Osteoblast (primary cell): ENCODE measurements around the gene ABHD3. TPM values are rescaled to one million over a fixed set of nuclear protein-coding genes. Genes with fewer than 3 reads are reported as not detected.

Source experiments
- DNase-seq: peaks from one replicate; pipeline ENCODE4 v3.0.0; 2011; ENCODE audit warnings: low spot score, mixed read lengths; ENCODE audit not compliant: insufficient read length; ENCODE audit errors: missing footprints
- H2AFZ ChIP-seq: 2 replicates; pipeline ENCODE4 v1.6.0; 2011; ENCODE audit warnings: mild to moderate bottlenecking, low read length
- H3K27ac ChIP-seq: 2 replicates; pipeline ENCODE4 v1.5.1; 2011; ENCODE audit warnings: mild to moderate bottlenecking, low read depth, low read length, moderate library complexity
- H3K27me3 ChIP-seq: 2 replicates; pipeline ENCODE4 v1.6.0; 2012; ENCODE audit warnings: mild to moderate bottlenecking, control low read depth, inconsistent platforms, low read length, moderate library complexity; ENCODE audit not compliant: insufficient read depth
- H3K36me3 ChIP-seq: 2 replicates; pipeline ENCODE4 v1.5.1; 2011; ENCODE audit warnings: mild to moderate bottlenecking, low read length, control low read depth, moderate library complexity; ENCODE audit not compliant: insufficient read depth
- H3K4me1 ChIP-seq: 2 replicates; pipeline ENCODE4 v1.5.1; 2011; ENCODE audit warnings: mild to moderate bottlenecking, low read length, control low read depth, moderate library complexity; ENCODE audit not compliant: insufficient read depth
- H3K4me2 ChIP-seq: 2 replicates; pipeline ENCODE4 v1.6.0; 2011; ENCODE audit warnings: mild to moderate bottlenecking, low read length; ENCODE audit not compliant: insufficient read depth
- H3K4me3 ChIP-seq: fragments of 200-600 bp; sonication (generic); 3 replicates; pipeline ENCODE4 v1.5.1; 2012; ENCODE audit warnings: mild to moderate bottlenecking, low read length, inconsistent platforms; ENCODE audit not compliant: insufficient read depth
- H3K79me2 ChIP-seq: 2 replicates; pipeline ENCODE4 v1.6.0; 2012; ENCODE audit warnings: mild to moderate bottlenecking, low read length, control low read depth, inconsistent platforms; ENCODE audit not compliant: insufficient read depth
- H3K9me3 ChIP-seq: 2 replicates; pipeline ENCODE4 v1.5.1; 2011; ENCODE audit warnings: low read depth, low read length, control low read depth
- H4K20me1 ChIP-seq: 2 replicates; pipeline ENCODE4 v1.6.0; 2012; ENCODE audit warnings: mild to moderate bottlenecking, low read length, control low read depth; ENCODE audit not compliant: insufficient read depth
- CTCF ChIP-seq: IDR thresholded peaks from 2 replicates; pipeline ENCODE4 v1.5.1; 2011; ENCODE audit warnings: mild to moderate bottlenecking, low read depth, low read length, moderate library complexity; ENCODE audit errors: extremely low read depth
- total RNA-seq: library from RNA; depleted of rRNA; stranded (reverse); fragments of >200 nt; gene quantifications from 2 replicates; pipeline ENCODE4 v1.2.3, GENCODE V29; 2012

ABHD3 gene
- total RNA-seq, 1 donor: 4.0 TPM

- Histone ChIP-seq H3K9me3 (no peaks in the 10 kb centered on the region), H3K4me1 (no peaks in the 10 kb centered on the region)
These were observed 31.9 kb downstream of the ABHD3 start for GRCh38 chr18:21672521-21673267.

DNA sequence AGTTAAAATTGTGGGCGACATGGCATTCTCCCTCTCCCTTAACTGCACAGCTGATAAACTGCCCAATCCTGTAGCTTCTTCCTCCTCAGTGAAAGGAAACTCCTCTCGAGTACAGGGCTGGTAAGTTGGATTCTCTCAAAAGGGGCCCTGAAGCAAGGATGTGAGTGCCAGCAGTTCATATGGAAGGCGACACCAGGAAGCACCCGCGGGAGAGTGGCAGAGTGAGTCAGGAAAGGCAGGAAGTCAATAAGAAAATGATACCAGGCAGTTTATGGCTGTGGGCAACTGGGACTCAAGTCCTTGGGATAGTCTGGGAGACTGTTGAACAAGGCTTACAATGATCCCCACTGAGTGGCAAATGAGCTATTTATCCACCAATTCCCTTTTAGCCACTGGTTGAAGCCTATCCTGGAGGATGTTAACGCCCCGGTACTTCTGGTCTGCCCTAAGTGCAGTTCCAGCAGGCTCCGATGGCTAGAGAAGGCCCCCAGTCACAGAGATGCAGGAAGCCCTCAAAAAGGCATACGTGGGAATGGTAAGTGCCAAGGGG, 34.8 kb downstream of the ABHD3 start:
- Histone ChIP-seq H3K36me3 (no peaks in the 10 kb centered on the region), H3K27me3 (no peaks in the 10 kb centered on the region), H3K4me3 (no peak overlapping the region), H3K4me1 (no peaks in the 10 kb centered on the region), H3K9me3 (no peaks in the 10 kb centered on the region), H4K20me1 (no peaks in the 10 kb centered on the region), H3K27ac (no peak overlapping the region), H2AFZ (peak overlapping the region; percentile 27), H3K4me2 (no peak overlapping the region), H3K79me2 (no peaks in the 10 kb centered on the region)
- DNase-seq: no peak
- TF ChIP-seq CTCF: no peak

More at GRCh38 chr18:21672521-21673267, 31.9 kb downstream of the ABHD3 start:
- Histone ChIP-seq H3K79me2 (no peaks in the 10 kb centered on the region), H4K20me1 (no peaks in the 10 kb centered on the region), H3K4me3 (no peak overlapping the region), H3K27me3 (no peaks in the 10 kb centered on the region), H3K4me2 (no peak overlapping the region), H3K36me3 (no peaks in the 10 kb centered on the region), H2AFZ (no peak overlapping the region), H3K27ac (no peak overlapping the region)
- no peak for DNase-seq
- TF ChIP-seq CTCF: no peak

GRCh38 chr18:21664069-21664468, 40.5 kb downstream of the ABHD3 start:
- Histone ChIP-seq H3K27ac (no peak overlapping the region), H2AFZ (no peak overlapping the region), H3K9me3 (no peaks in the 10 kb centered on the region), H3K4me1 (no peaks in the 10 kb centered on the region), H3K27me3 (no peaks in the 10 kb centered on the region), H3K79me2 (no peaks in the 10 kb centered on the region), H3K4me3 (no peak overlapping the region), H3K4me2 (no peak overlapping the region), H4K20me1 (no peaks in the 10 kb centered on the region), H3K36me3 (no peaks in the 10 kb centered on the region)
- DNase-seq: no peak
- no peak for TF ChIP-seq CTCF

- no peaks in the 10 kb centered on the region for H3K4me1 ChIP-seq
- DNase-seq: no peak
- no peaks in the 10 kb centered on the region for H3K36me3 ChIP-seq
- no peak overlapping the region for H3K27ac ChIP-seq
- no peaks in the 10 kb centered on the region for H3K9me3 ChIP-seq
- no peaks in the 10 kb centered on the region for H4K20me1 ChIP-seq
- H3K27me3 ChIP-seq: no peaks in the 10 kb centered on the region
- no peak for TF ChIP-seq CTCF
- no peak overlapping the region for H3K4me3 ChIP-seq
- no peaks in the 10 kb centered on the region for H3K79me2 ChIP-seq
- no peak overlapping the region for H2AFZ ChIP-seq
- H3K4me2 ChIP-seq: no peak overlapping the region
These were observed 41.0 kb downstream of the ABHD3 start for GRCh38 chr18:21663578-21663977.
